Esophagus muscularis mucosa (tissue), 3 donors: Measurements from ENCODE around the gene DSCAM.

ENCODE experiments used
- POLR2AphosphoS5 ChIP-seq, 2 donors: sonication (generic); formaldehyde crosslinking; IDR thresholded peaks; one replicate each; pipeline ENCODE4 v1.6.1; 2017; ENCODE audit warnings: antibody characterized with exemption in 2 of 2
- TF ChIP-seq, protein P1 (sequence below), 3 experiments: fragments of 200-600 bp in 2 of 3; fragments of 450-650 bp in 1 of 3; sonication (generic) in 2 of 3; IDR thresholded peaks; one replicate each; pipeline ENCODE4 v1.5.1; 2017 to 2019; ENCODE audit warnings: antibody characterized with exemption in 3 of 3, mild to moderate bottlenecking in 2 of 3, moderate library complexity in 1 of 3

DNA sequence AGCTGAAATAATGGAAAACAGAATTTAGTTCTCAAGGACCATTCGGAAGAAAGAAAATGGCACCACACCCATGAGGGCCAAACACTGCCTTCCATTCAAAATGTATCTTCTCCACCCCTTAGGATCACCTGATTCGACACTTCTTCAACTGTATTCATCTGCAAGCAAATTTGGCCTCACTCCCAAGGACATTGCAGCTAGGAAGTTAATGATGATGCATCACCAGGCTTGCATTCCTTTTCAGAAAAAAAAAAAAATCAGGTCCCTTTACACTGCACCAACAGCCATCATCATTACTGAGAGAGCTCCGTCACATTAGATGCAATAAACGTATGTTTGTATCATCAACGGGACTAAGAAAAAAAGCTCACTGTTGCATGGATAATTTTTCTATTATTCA lies 611.4 kb downstream of the DSCAM start:
- TF ChIP-seq, protein P1, sequence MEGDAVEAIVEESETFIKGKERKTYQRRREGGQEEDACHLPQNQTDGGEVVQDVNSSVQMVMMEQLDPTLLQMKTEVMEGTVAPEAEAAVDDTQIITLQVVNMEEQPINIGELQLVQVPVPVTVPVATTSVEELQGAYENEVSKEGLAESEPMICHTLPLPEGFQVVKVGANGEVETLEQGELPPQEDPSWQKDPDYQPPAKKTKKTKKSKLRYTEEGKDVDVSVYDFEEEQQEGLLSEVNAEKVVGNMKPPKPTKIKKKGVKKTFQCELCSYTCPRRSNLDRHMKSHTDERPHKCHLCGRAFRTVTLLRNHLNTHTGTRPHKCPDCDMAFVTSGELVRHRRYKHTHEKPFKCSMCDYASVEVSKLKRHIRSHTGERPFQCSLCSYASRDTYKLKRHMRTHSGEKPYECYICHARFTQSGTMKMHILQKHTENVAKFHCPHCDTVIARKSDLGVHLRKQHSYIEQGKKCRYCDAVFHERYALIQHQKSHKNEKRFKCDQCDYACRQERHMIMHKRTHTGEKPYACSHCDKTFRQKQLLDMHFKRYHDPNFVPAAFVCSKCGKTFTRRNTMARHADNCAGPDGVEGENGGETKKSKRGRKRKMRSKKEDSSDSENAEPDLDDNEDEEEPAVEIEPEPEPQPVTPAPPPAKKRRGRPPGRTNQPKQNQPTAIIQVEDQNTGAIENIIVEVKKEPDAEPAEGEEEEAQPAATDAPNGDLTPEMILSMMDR (IDR thresholded peaks at IDR 0.05) = no peak
- TF ChIP-seq POLR2AphosphoS5 (IDR thresholded peaks at IDR 0.05) = no peak
